HCT116 (cell line): ENCODE data around the gene ROS1. TPM values are rescaled to one million over a fixed set of nuclear protein-coding genes. Genes with fewer than 3 reads are reported as not detected.

Source experiments
- ATAC-seq: fragments of 200-7000 bp; cut with Tn5 transposase; 2 replicates; pipeline ENCODE4 v1.9.1; 2020; ENCODE audit warnings: mild to moderate bottlenecking, moderate library complexity
- BruUV-seq: library from RNA; stranded (reverse); fragments of 400-500 nt; replicated peaks from 2 replicates; lab custom pipeline; 2021; lab: Mats Ljungman, UMichigan
- CTCF ChIA-PET: fragments of 300-600 bp; sonication (Branson Sonifier 250); formaldehyde crosslinking; loops from one replicate; lab custom pipeline; 2021; ENCODE audit warnings: antibody characterized with exemption; lab: Charles Lee
- POLR2A ChIA-PET: fragments of 300-600, 350-600 bp; sonication (Branson Sonifier 250); formaldehyde crosslinking; loops from one replicate; lab custom pipeline; 2021; ENCODE audit warnings: antibody characterized with exemption; lab: Charles Lee
- RAD21 ChIA-PET, 2 experiments: fragments of 300-600 bp; sonication (Branson Sonifier 250); formaldehyde crosslinking; loops; one replicate each; lab custom pipeline; 2023; ENCODE audit warnings: low total read pairs in 2 of 2; ENCODE audit not compliant: uncharacterized antibody in 2 of 2, unreplicated experiment in 2 of 2, low non-redundant PET in 1 of 2; lab: Charles Lee
- DNase-seq: peaks from one replicate; pipeline ENCODE4 v3.0.0-alpha.2; 2010; ENCODE audit warnings: low read depth, low spot score
- H2AFZ ChIP-seq: fragments of 200-600 bp; shearing (Covaris generic), sonication (generic); 2 replicates; pipeline ENCODE4 v1.6.1; 2017; ENCODE audit warnings: low read depth, mixed run types, mixed read lengths, antibody characterized with exemption, low read length; ENCODE audit not compliant: poor library complexity, severe bottlenecking
- H3K27ac ChIP-seq: 2 replicates; pipeline ENCODE4 v1.5.1; 2012; ENCODE audit warnings: low read depth, low read length
- H3K27me3 ChIP-seq: fragments of 200-600 bp; sonication (generic); 2 replicates; pipeline ENCODE4 v1.6.1; 2016; ENCODE audit warnings: mixed run types, low read length, mixed read lengths; ENCODE audit not compliant: insufficient read depth
- H3K36me3 ChIP-seq, 2 experiments: fragments of 200-500 bp in 1 of 2; fragments of 200-600 bp in 1 of 2; sonication (Bioruptor generic) in 1 of 2; sonication (generic) in 1 of 2; 2 replicates each; pipeline versions ENCODE4 v1.5.1 to v1.6.1; 2014 to 2016; ENCODE audit warnings: low read length in 2 of 2, inconsistent platforms in 1 of 2, mixed read lengths in 1 of 2, mixed run types in 1 of 2; ENCODE audit not compliant: insufficient read depth in 2 of 2, control insufficient read depth in 1 of 2
- H3K4me1 ChIP-seq, 2 experiments: fragments of 200-600 bp in 1 of 2; sonication (generic) in 1 of 2; 2 replicates each; pipeline versions ENCODE4 v1.5.1 to v1.6.1; 2012 to 2017; ENCODE audit warnings: low read length in 2 of 2, inconsistent platforms in 1 of 2, mild to moderate bottlenecking in 1 of 2, mixed read lengths in 1 of 2, mixed run types in 1 of 2, moderate library complexity in 1 of 2; ENCODE audit not compliant: insufficient read depth in 2 of 2, control insufficient read depth in 1 of 2
- H3K4me2 ChIP-seq: fragments of 200-600 bp; sonication (generic); 2 replicates; pipeline ENCODE4 v1.6.1; 2017; ENCODE audit warnings: mixed run types, low read length, mixed read lengths
- H3K4me3 ChIP-seq, 2 experiments: fragments of 200-600 bp in 1 of 2; sonication (generic) in 1 of 2; replicated peaks in 1 of 2; 2 replicates each; pipeline ENCODE4 v1.5.1; 2011 to 2016; ENCODE audit warnings: low read length in 2 of 2, control low read depth in 1 of 2, low read depth in 1 of 2, mild to moderate bottlenecking in 1 of 2, mixed read lengths in 1 of 2, mixed run types in 1 of 2
- H3K79me2 ChIP-seq: fragments of 200-600 bp; sonication (generic); 2 replicates; pipeline ENCODE4 v1.6.1; 2017; ENCODE audit warnings: mild to moderate bottlenecking, mixed run types, low read length, moderate library complexity, mixed read lengths; ENCODE audit not compliant: insufficient read depth
- H3K9ac ChIP-seq: fragments of 200-600 bp; sonication (generic); 2 replicates; pipeline ENCODE4 v1.6.1; 2016; ENCODE audit warnings: low read length, mixed read lengths
- H3K9me2 ChIP-seq: fragments of 200-600 bp; sonication (generic), shearing (Covaris generic); 2 replicates; pipeline ENCODE4 v1.6.1; 2017; ENCODE audit warnings: mixed run types, mild to moderate bottlenecking, moderate library complexity; ENCODE audit not compliant: insufficient read depth
- H3K9me3 ChIP-seq, 2 experiments: fragments of 200-500 bp in 1 of 2; fragments of 200-600 bp in 1 of 2; sonication (Bioruptor generic) in 1 of 2; sonication (generic) in 1 of 2; 2 replicates each; pipeline ENCODE4 v1.6.1; 2014 to 2017; ENCODE audit warnings: low read length in 2 of 2, mixed read lengths in 2 of 2, inconsistent platforms in 1 of 2, low read depth in 1 of 2, mild to moderate bottlenecking in 1 of 2, mixed run types in 1 of 2, moderate library complexity in 1 of 2; ENCODE audit not compliant: control insufficient read depth in 1 of 2, insufficient read depth in 1 of 2
- H4K20me1 ChIP-seq: fragments of 200-600 bp; sonication (generic), shearing (Covaris generic); 2 replicates; pipeline ENCODE4 v1.6.1; 2017; ENCODE audit warnings: mixed run types, mild to moderate bottlenecking, moderate library complexity; ENCODE audit not compliant: insufficient read depth
- CTCF ChIP-seq, 3 experiments: fragments of 200-600 bp in 1 of 3; sonication (generic) in 1 of 3; IDR thresholded peaks in 2 of 3; conservative IDR thresholded peaks in 1 of 3; 2 replicates each; pipeline ENCODE4 v1.5.1; 2012 to 2017; ENCODE audit warnings: low read depth in 2 of 3, low read length in 2 of 3, antibody characterized with exemption in 1 of 3, borderline replicate concordance in 1 of 3, control low read depth in 1 of 3, mild to moderate bottlenecking in 1 of 3, mixed read lengths in 1 of 3, mixed run types in 1 of 3, moderate library complexity in 1 of 3; ENCODE audit not compliant: insufficient read depth in 1 of 3
- EGR1 ChIP-seq: IDR thresholded peaks from 2 replicates; pipeline ENCODE4 v1.6.1; 2012; ENCODE audit warnings: low read depth
- EZH2phosphoT487 ChIP-seq: fragments of 200-600 bp; IDR thresholded peaks from 2 replicates; pipeline ENCODE4 v1.6.1; 2018; ENCODE audit warnings: antibody characterized with exemption, borderline replicate concordance
- FOSL1 ChIP-seq: IDR thresholded peaks from 2 replicates; pipeline ENCODE4 v1.6.1; 2012; ENCODE audit warnings: low read depth
- JUND ChIP-seq: IDR thresholded peaks from 2 replicates; pipeline ENCODE4 v1.6.1; 2012
- MAX ChIP-seq: IDR thresholded peaks from 2 replicates; pipeline ENCODE4 v1.6.1; 2012
- POLR2A ChIP-seq: IDR thresholded peaks from 2 replicates; pipeline ENCODE4 v1.7.0; 2011; ENCODE audit warnings: borderline replicate concordance; ENCODE audit not compliant: insufficient read depth, insufficient read length; ENCODE audit errors: extremely low read depth
- RAD21 ChIP-seq: IDR thresholded peaks from 2 replicates; pipeline ENCODE4 v1.6.1; 2012; ENCODE audit warnings: low read depth, mild to moderate bottlenecking
- SRF ChIP-seq: IDR thresholded peaks from 2 replicates; pipeline ENCODE4 v1.6.1; 2012; ENCODE audit warnings: low read depth
- TCF7L2 ChIP-seq: IDR thresholded peaks from 2 replicates; pipeline ENCODE4 v1.7.0; 2011; ENCODE audit warnings: borderline replicate concordance, inconsistent platforms; ENCODE audit not compliant: insufficient read depth, insufficient read length; ENCODE audit errors: extremely low read depth
- ZNF274 ChIP-seq: fragments of 200-500 bp; sonication (Bioruptor generic); IDR thresholded peaks from 2 replicates; pipeline ENCODE4 v1.6.1; 2014; ENCODE audit warnings: mild to moderate bottlenecking, low read depth, low read length, inconsistent platforms
- intact Hi-C: fragments of 100-400 bp; cut with micrococcal nuclease; formaldehyde crosslinking; loops from 2 replicates; pipeline ENCODE4 v1.10.0; 2022
- total RNA-seq: library from RNA; stranded (reverse); gene quantifications from one replicate; pipeline ENCODE4 v1.2.1, GENCODE V29; 2021; ENCODE audit not compliant: unreplicated experiment
- TF ChIP-seq, protein P1 (sequence below): IDR thresholded peaks from 2 replicates; pipeline ENCODE4 v1.6.1; 2012

The ROS1 gene
- total RNA-seq, 1 experiment from 2014 or later, result not detected

GRCh38 chr6:117280922-117281321 is 144.8 kb downstream of the ROS1 start:
- intact Hi-C loops, result no loop called here
- Histone ChIP-seq H3K4me2 (no peak overlapping the region), H3K9me3 (no peaks in the 10 kb centered on the region), H3K79me2 (no peaks in the 10 kb centered on the region), H4K20me1 (no peaks in the 10 kb centered on the region), H3K36me3 (no peaks in the 10 kb centered on the region), H2AFZ (no peak overlapping the region), H3K27ac (no peak overlapping the region), H3K4me3 (no peak overlapping the region), H3K27me3 (no peaks in the 10 kb centered on the region), H3K4me1 (no peaks in the 10 kb centered on the region), H3K9ac (no peak overlapping the region), H3K9me2 (no peaks in the 10 kb centered on the region)
- ChIA-PET CTCF (no interaction called here), POLR2A (no interaction called here), RAD21 (no interaction called here)
- BruUV-seq, result no TSS peak
- ATAC-seq, result peak; percentile 80
- DNase-seq, result peak; percentile 7
- TF ChIP-seq CTCF (IDR thresholded peaks at IDR 0.05 in 2 of 3, conservative IDR thresholded peaks at IDR 0.05 in 1 of 3; ENCODE audit: borderline replicate concordance in 1 of 3, insufficient read depth in 1 of 3, low read depth in 2 of 3, low read length in 2 of 3) (peak; percentile 23 to 62 (median 46); a peak in 4 of 6 replicates), EZH2phosphoT487 (no peak), RAD21 (peak; percentile 41)

DNA sequence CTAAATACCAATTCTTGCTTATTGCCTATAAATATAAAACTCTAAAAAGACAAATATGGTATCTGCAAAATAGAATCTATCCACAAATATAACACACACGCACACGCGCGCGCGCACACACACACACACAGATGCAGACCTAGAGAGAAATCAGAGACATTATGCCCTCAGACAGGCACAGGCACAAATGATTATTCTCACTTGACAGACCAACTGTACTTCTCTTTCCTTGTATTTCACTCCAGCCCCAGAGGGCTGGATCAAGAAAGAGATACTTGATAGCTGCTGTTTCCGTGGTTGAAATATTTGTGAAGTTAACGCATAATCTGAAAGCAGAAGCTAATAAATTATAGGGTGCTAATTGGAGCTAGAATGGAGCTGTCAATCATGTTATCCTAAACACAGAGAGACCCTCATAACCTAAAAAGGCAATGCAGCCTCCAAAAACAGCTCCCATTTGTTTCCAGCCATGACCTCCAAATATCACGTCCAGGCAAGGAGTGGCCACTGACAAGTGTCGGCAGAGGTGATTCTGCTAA is 148.9 kb downstream of the ROS1 start:
- Histone ChIP-seq H3K9ac (no peak overlapping the region), H3K36me3 (no peaks in the 10 kb centered on the region), H4K20me1 (no peaks in the 10 kb centered on the region), H3K4me1 (no peaks in the 10 kb centered on the region), H2AFZ (no peak overlapping the region), H3K79me2 (no peaks in the 10 kb centered on the region), H3K9me2 (no peaks in the 10 kb centered on the region), H3K27ac (no peak overlapping the region), H3K4me3 (no peak overlapping the region), H3K27me3 (0 out of 2 replicates have a peak, but pooled peaks cover 3% of the 10 kb centered on the region), H3K4me2 (no peak overlapping the region), H3K9me3 (no peaks in the 10 kb centered on the region)
- BruUV-seq, result no TSS peak
- TF ChIP-seq SRF, result no peak
- no peak for TF ChIP-seq MAX
- no peak for TF ChIP-seq JUND
- TF ChIP-seq FOSL1, result no peak
- no peak for TF ChIP-seq POLR2A
- TF ChIP-seq ZNF274, result no peak
- TF ChIP-seq, protein P1, sequence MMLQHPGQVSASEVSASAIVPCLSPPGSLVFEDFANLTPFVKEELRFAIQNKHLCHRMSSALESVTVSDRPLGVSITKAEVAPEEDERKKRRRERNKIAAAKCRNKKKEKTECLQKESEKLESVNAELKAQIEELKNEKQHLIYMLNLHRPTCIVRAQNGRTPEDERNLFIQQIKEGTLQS, result no peak
- no peak for TF ChIP-seq TCF7L2
- TF ChIP-seq EGR1, result no peak
- ChIA-PET POLR2A (no interaction called here), RAD21 (no interaction called here), CTCF (no interaction called here)
- ATAC-seq, result no peak
- intact Hi-C loops, result no loop called here
- no peak for DNase-seq
